ENCODE data around the gene DOK3. TPM values are rescaled to one million over a fixed set of nuclear protein-coding genes. Genes with fewer than 3 reads are reported as not detected.

The DOK3 gene
- total RNA-seq, 1 experiment from 2014 or later: 6.0 TPM

- Mint-ChIP-seq H3K4me3 (ENCODE audit: unreplicated experiment) (no peak overlapping the region), H3K4me1 (ENCODE audit: insufficient read depth, unreplicated experiment) (peaks cover 38% of the 10 kb centered on the region), H3K27ac (ENCODE audit: low read depth, unreplicated experiment) (no peak overlapping the region), H3K27me3 (ENCODE audit: insufficient read depth, unreplicated experiment) (no peaks in the 10 kb centered on the region), H3K36me3 (ENCODE audit: insufficient read depth, unreplicated experiment) (peaks cover 24% of the 10 kb centered on the region), H3K9me3 (ENCODE audit: unreplicated experiment) (no peaks in the 10 kb centered on the region)
- ChIA-PET POLR2A (no interaction called here), CTCF (interaction anchor here (0.6 to 0.9 kb wide), 3 partner anchors 12 to 164 kb away, joined by 3 to 5 read pairs (median 5); no protein-coding TSS in a partner anchor)
- TF ChIP-seq, protein P1, sequence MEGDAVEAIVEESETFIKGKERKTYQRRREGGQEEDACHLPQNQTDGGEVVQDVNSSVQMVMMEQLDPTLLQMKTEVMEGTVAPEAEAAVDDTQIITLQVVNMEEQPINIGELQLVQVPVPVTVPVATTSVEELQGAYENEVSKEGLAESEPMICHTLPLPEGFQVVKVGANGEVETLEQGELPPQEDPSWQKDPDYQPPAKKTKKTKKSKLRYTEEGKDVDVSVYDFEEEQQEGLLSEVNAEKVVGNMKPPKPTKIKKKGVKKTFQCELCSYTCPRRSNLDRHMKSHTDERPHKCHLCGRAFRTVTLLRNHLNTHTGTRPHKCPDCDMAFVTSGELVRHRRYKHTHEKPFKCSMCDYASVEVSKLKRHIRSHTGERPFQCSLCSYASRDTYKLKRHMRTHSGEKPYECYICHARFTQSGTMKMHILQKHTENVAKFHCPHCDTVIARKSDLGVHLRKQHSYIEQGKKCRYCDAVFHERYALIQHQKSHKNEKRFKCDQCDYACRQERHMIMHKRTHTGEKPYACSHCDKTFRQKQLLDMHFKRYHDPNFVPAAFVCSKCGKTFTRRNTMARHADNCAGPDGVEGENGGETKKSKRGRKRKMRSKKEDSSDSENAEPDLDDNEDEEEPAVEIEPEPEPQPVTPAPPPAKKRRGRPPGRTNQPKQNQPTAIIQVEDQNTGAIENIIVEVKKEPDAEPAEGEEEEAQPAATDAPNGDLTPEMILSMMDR (IDR thresholded peaks at IDR 0.05; ENCODE audit: unreplicated experiment): no peak
- no TSS peak for BruUV-seq (replicated peaks)
- no peak for DNase-seq (ENCODE audit: unreplicated experiment)
- intact Hi-C loops (cut with micrococcal nuclease): no loop called here
Observed at GRCh38 chr5:177483042-177483441, 26.6 kb downstream of the DOK3 start.

DNA sequence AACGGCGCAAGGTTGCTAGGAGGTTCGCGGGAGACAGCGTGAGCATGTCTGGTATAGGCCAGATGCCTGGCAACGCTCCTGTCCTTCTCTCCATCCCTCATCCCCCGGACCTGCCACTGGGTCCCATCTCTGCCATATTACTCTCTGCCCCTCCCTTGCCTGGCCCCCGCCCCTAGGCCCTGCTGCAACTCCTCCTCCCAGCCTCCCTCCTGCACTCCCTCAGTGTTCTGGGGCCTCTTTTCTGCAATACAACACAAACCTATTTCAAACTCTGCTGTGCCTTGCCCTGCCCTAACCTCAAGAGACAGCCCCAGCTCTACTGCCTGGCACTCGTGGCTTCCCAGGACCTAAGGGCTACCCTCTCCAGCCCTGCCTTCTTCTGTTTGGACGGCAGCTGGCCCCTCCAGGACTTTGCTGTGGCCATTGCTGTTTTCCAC lies 27.2 kb downstream of the DOK3 start:
- BruUV-seq (replicated peaks): no TSS peak
- H3K27me3 Mint-ChIP-seq (ENCODE audit: insufficient read depth, unreplicated experiment): no peaks in the 10 kb centered on the region
- ChIA-PET CTCF (interaction anchor here (0.6 to 0.9 kb wide), 3 partner anchors 13 to 163 kb away, joined by 3 to 5 read pairs (median 5); no protein-coding TSS in a partner anchor), POLR2A (no interaction called here)
- H3K9me3 Mint-ChIP-seq (ENCODE audit: unreplicated experiment): no peaks in the 10 kb centered on the region
- H3K36me3 Mint-ChIP-seq (ENCODE audit: insufficient read depth, unreplicated experiment): peaks cover 22% of the 10 kb centered on the region
- TF ChIP-seq, protein P1 (IDR thresholded peaks at IDR 0.05; ENCODE audit: unreplicated experiment): no peak
- intact Hi-C loops (cut with micrococcal nuclease): no loop called here
- no peak for DNase-seq (ENCODE audit: unreplicated experiment)
- H3K27ac Mint-ChIP-seq (ENCODE audit: low read depth, unreplicated experiment): no peak overlapping the region
- H3K4me1 Mint-ChIP-seq (ENCODE audit: insufficient read depth, unreplicated experiment): peaks cover 44% of the 10 kb centered on the region
- no peak overlapping the region for H3K4me3 Mint-ChIP-seq (ENCODE audit: unreplicated experiment)

- TF ChIP-seq, protein P1 (IDR thresholded peaks at IDR 0.05; ENCODE audit: unreplicated experiment): no peak
- BruUV-seq (replicated peaks): no TSS peak
- Mint-ChIP-seq H3K4me3 (ENCODE audit: unreplicated experiment) (no peak overlapping the region), H3K4me1 (ENCODE audit: insufficient read depth, unreplicated experiment) (peaks cover 50% of the 10 kb centered on the region), H3K27me3 (ENCODE audit: insufficient read depth, unreplicated experiment) (no peaks in the 10 kb centered on the region), H3K27ac (ENCODE audit: low read depth, unreplicated experiment) (peak overlapping the region; percentile 87), H3K9me3 (ENCODE audit: unreplicated experiment) (no peaks in the 10 kb centered on the region), H3K36me3 (ENCODE audit: insufficient read depth, unreplicated experiment) (peaks cover 16% of the 10 kb centered on the region)
- DNase-seq (ENCODE audit: unreplicated experiment): no peak
- ChIA-PET CTCF (interaction anchor here (0.8 to 3.9 kb wide), 5 partner anchors 13 to 77 kb away, joined by 3 to 23 read pairs (median 5); no protein-coding TSS in a partner anchor), POLR2A (interaction anchor here (0.6 to 2.7 kb wide), 2 partner anchors 15 to 21 kb away, joined by 3 to 5 read pairs; no protein-coding TSS in a partner anchor)
- intact Hi-C loops (cut with micrococcal nuclease): loop anchor here (2.0 kb wide), 1 partner anchor 17 kb away; the partner anchor contains the start of gene PDLIM7
Observed at GRCh38 chr5:177479774-177480173, 29.9 kb downstream of the DOK3 start.

- Mint-ChIP-seq H3K4me3 (ENCODE audit: unreplicated experiment) (no peak overlapping the region), H3K27me3 (ENCODE audit: insufficient read depth, unreplicated experiment) (no peaks in the 10 kb centered on the region), H3K27ac (ENCODE audit: low read depth, unreplicated experiment) (peak overlapping the region; percentile 87), H3K36me3 (ENCODE audit: insufficient read depth, unreplicated experiment) (peaks cover 11% of the 10 kb centered on the region), H3K4me1 (ENCODE audit: insufficient read depth, unreplicated experiment) (peaks cover 47% of the 10 kb centered on the region), H3K9me3 (ENCODE audit: unreplicated experiment) (no peaks in the 10 kb centered on the region)
- DNase-seq (ENCODE audit: unreplicated experiment): peak; percentile 71
- CTCF ChIA-PET: interaction anchor here (0.9 to 3.9 kb wide), 9 partner anchors 9 to 129 kb away, joined by 3 to 23 read pairs (median 4); no protein-coding TSS in a partner anchor
- POLR2A ChIA-PET: interaction anchor here (1.2 to 3.0 kb wide), 3 partner anchors 14 to 18 kb away, joined by 4 to 18 read pairs (median 5); partner anchors contain the start of gene PDLIM7
- intact Hi-C loops (cut with micrococcal nuclease): loop anchor here (2.0 kb wide), 1 partner anchor 18 kb away; the partner anchor contains the start of gene PDLIM7
- TF ChIP-seq, protein P1 (IDR thresholded peaks at IDR 0.05; ENCODE audit: unreplicated experiment): no peak
- BruUV-seq (replicated peaks): TSS peak; percentile 71
Observed at GRCh38 chr5:177478711-177479646, 30.6 kb downstream of the DOK3 start.

All from MCF 10A (cell line).